H9 (cell line): ENCODE data around the gene HAO1. TPM values are rescaled to one million over a fixed set of nuclear protein-coding genes. Genes with fewer than 3 reads are reported as not detected.

Experiments
- DNase-seq: peaks from one replicate; pipeline ENCODE4 v3.0.0-alpha.2; 2017
- H2AFZ ChIP-seq: one replicate; pipeline ENCODE4 v1.6.1; 2013; ENCODE audit warnings: mild to moderate bottlenecking, low read length, control low read depth, moderate library complexity
- H2AK5ac ChIP-seq: 2 replicates; pipeline ENCODE4 v1.6.1; 2013; ENCODE audit warnings: low read length, control low read depth, mixed read lengths; ENCODE audit not compliant: insufficient read length
- H2BK120ac ChIP-seq: one replicate; pipeline ENCODE4 v1.6.1; 2013; ENCODE audit warnings: low read depth, mild to moderate bottlenecking, low read length, control low read depth, inconsistent platforms; ENCODE audit not compliant: poor library complexity, severe bottlenecking
- H2BK12ac ChIP-seq: 2 replicates; pipeline ENCODE4 v1.6.1; 2013; ENCODE audit warnings: low read length, control low read depth, mixed read lengths, low read depth; ENCODE audit not compliant: insufficient read length
- H2BK15ac ChIP-seq: 2 replicates; pipeline ENCODE4 v1.6.1; 2013; ENCODE audit warnings: low read depth, low read length, control low read depth
- H2BK20ac ChIP-seq: one replicate; pipeline ENCODE4 v1.6.1; 2013; ENCODE audit warnings: low read depth, mild to moderate bottlenecking, low read length, control low read depth, inconsistent platforms; ENCODE audit not compliant: poor library complexity, severe bottlenecking
- H2BK5ac ChIP-seq: 2 replicates; pipeline ENCODE4 v1.6.1; 2013; ENCODE audit warnings: low read length, control low read depth, mixed read lengths; ENCODE audit not compliant: insufficient read length
- H3K14ac ChIP-seq: 2 replicates; pipeline ENCODE4 v1.6.1; 2013; ENCODE audit warnings: low read length, control low read depth; ENCODE audit not compliant: insufficient read depth
- H3K18ac ChIP-seq: 2 replicates; pipeline ENCODE4 v1.6.1; 2013; ENCODE audit warnings: low read depth, mild to moderate bottlenecking, mixed read lengths, low read length, control low read depth; ENCODE audit not compliant: insufficient read length
- H3K23ac ChIP-seq: 2 replicates; pipeline ENCODE4 v1.6.1; 2013; ENCODE audit warnings: low read length, control low read depth, mixed read lengths, low read depth; ENCODE audit not compliant: insufficient read length
- H3K23me2 ChIP-seq: 2 replicates; pipeline ENCODE4 v1.6.1; 2013; ENCODE audit warnings: low read depth, mild to moderate bottlenecking, mixed read lengths, low read length, control low read depth; ENCODE audit not compliant: insufficient read length, poor library complexity, severe bottlenecking
- H3K27ac ChIP-seq: 2 replicates; pipeline ENCODE4 v1.5.1; 2013; ENCODE audit warnings: low read length, control low read depth, mixed read lengths, low read depth; ENCODE audit not compliant: insufficient read length
- H3K27me3 ChIP-seq: 2 replicates; pipeline ENCODE4 v1.6.1; 2013; ENCODE audit warnings: low read length, control low read depth, inconsistent platforms; ENCODE audit not compliant: insufficient read depth
- H3K4ac ChIP-seq: 2 replicates; pipeline ENCODE4 v1.6.1; 2013; ENCODE audit warnings: low read depth, mild to moderate bottlenecking, control low read depth, inconsistent platforms, low read length, moderate library complexity
- H3K4me1 ChIP-seq: 2 replicates; pipeline ENCODE4 v1.6.1; 2013; ENCODE audit warnings: low read length, control low read depth, inconsistent platforms; ENCODE audit not compliant: insufficient read depth
- H3K4me2 ChIP-seq: 2 replicates; pipeline ENCODE4 v1.6.1; 2013; ENCODE audit warnings: low read length, control low read depth, mixed read lengths; ENCODE audit not compliant: insufficient read length, insufficient read depth
- H3K56ac ChIP-seq: 2 replicates; pipeline ENCODE4 v1.6.1; 2013; ENCODE audit warnings: low read depth, mild to moderate bottlenecking, mixed read lengths, low read length, control low read depth; ENCODE audit not compliant: insufficient read length
- H3K79me1 ChIP-seq: 2 replicates; pipeline ENCODE4 v1.6.1; 2013; ENCODE audit warnings: low read depth, mild to moderate bottlenecking, moderate library complexity, low read length, control low read depth, inconsistent platforms; ENCODE audit not compliant: insufficient read depth, poor library complexity, severe bottlenecking
- H3K79me2 ChIP-seq: 2 replicates; pipeline ENCODE4 v1.6.1; 2013; ENCODE audit warnings: low read length, control low read depth, inconsistent platforms; ENCODE audit not compliant: insufficient read depth
- H3K9ac ChIP-seq: 2 replicates; pipeline ENCODE4 v1.6.1; 2013; ENCODE audit warnings: low read length, control low read depth, mixed read lengths; ENCODE audit not compliant: insufficient read length; ENCODE audit errors: extremely low read depth
- H3K9me3 ChIP-seq: one replicate; pipeline ENCODE4 v1.6.1; 2013; ENCODE audit warnings: low read depth, low read length, inconsistent platforms; ENCODE audit not compliant: control insufficient read depth
- H3T11ph ChIP-seq: one replicate; pipeline ENCODE4 v1.6.1; 2013; ENCODE audit warnings: mild to moderate bottlenecking, low read length, control low read depth, inconsistent platforms
- H4K20me1 ChIP-seq: one replicate; pipeline ENCODE4 v1.6.1; 2013; ENCODE audit not compliant: control insufficient read depth, insufficient read length, insufficient read depth
- H4K5ac ChIP-seq: 2 replicates; pipeline ENCODE4 v1.6.1; 2013; ENCODE audit warnings: low read depth, mild to moderate bottlenecking, mixed read lengths, low read length, control low read depth; ENCODE audit not compliant: insufficient read length
- H4K8ac ChIP-seq: replicated peaks from 2 replicates; pipeline ENCODE4 v1.6.1; 2013; ENCODE audit warnings: low read length, control low read depth, mixed read lengths, low read depth; ENCODE audit not compliant: insufficient read length
- H4K91ac ChIP-seq: 2 replicates; pipeline ENCODE4 v1.6.1; 2013; ENCODE audit warnings: low read depth, mild to moderate bottlenecking, moderate library complexity, mixed read lengths, low read length, control low read depth; ENCODE audit not compliant: insufficient read length
- H3K27ac Mint-ChIP-seq, 3 experiments: 2 replicates in 2 of 3; 3 replicates in 1 of 3; pipeline ENCODE4 v1.8.0; 2020 to 2021; ENCODE audit warnings: mixed read lengths in 3 of 3, mild to moderate bottlenecking in 1 of 3, moderate library complexity in 1 of 3
- H3K27me3 Mint-ChIP-seq: 2 replicates; pipeline ENCODE4 v1.8.0; 2021; ENCODE audit warnings: low read depth, mild to moderate bottlenecking, moderate library complexity, mixed read lengths
- H3K36me3 Mint-ChIP-seq, 3 experiments: 2 replicates in 2 of 3; 3 replicates in 1 of 3; pipeline ENCODE4 v1.8.0; 2020 to 2021; ENCODE audit warnings: low read depth in 3 of 3, mixed read lengths in 3 of 3; ENCODE audit not compliant: insufficient read depth in 1 of 3
- H3K4me1 Mint-ChIP-seq, 2 experiments: 2 replicates each; pipeline ENCODE4 v1.8.0; 2020; ENCODE audit warnings: mixed read lengths in 2 of 2
- H3K4me3 Mint-ChIP-seq, 2 experiments: 2 replicates in 1 of 2; 3 replicates in 1 of 2; pipeline ENCODE4 v1.8.0; 2020 to 2021; ENCODE audit warnings: mild to moderate bottlenecking in 2 of 2, mixed read lengths in 2 of 2, moderate library complexity in 1 of 2
- H3K9me3 Mint-ChIP-seq, 2 experiments: 2 replicates in 1 of 2; 3 replicates in 1 of 2; pipeline ENCODE4 v1.8.0; 2020; ENCODE audit warnings: mild to moderate bottlenecking in 2 of 2, mixed read lengths in 2 of 2, moderate library complexity in 1 of 2
- WGBS: extraction: QIAGEN DNeasy Blood & Tissue Kit; methylation state at CpG from one replicate; pipeline ENCODE4 v1.1.7; 2013; ENCODE audit warnings: missing lambda C conversion rate, low lambda C conversion rate, mixed read lengths; ENCODE audit not compliant: insufficient read length; ENCODE audit errors: extremely low coverage; 5-methylcytosine and 5-hydroxymethylcytosine counted together
- total RNA-seq: library from RNA; stranded (reverse); gene quantifications from 2 replicates; pipeline ENCODE4 v1.2.1, GENCODE V29; 2021
- TF ChIP-seq, protein P1 (sequence below): fragments of 200-600 bp; sonication (generic); conservative IDR thresholded peaks from 3 replicates; pipeline ENCODE4 v1.8.0; 2021; ENCODE audit warnings: antibody characterized with exemption, mild to moderate bottlenecking

Gene HAO1
- total RNA-seq, 1 experiment from 2014 or later, result not detected

- Histone ChIP-seq H3K4ac (no peak overlapping the region), H2BK15ac (no peak overlapping the region), H2BK120ac (no peak overlapping the region), H3K56ac (no peak overlapping the region), H2BK20ac (no peak overlapping the region), H2BK12ac (no peak overlapping the region), H3K4me2 (no peak overlapping the region), H3K9ac (no peak overlapping the region), H3K23ac (no peak overlapping the region), H3K23me2 (no peaks in the 10 kb centered on the region), H3K4me1 (no peaks in the 10 kb centered on the region), H2AFZ (no peak overlapping the region), H2BK5ac (no peak overlapping the region), H3K27me3 (no peaks in the 10 kb centered on the region), H4K91ac (no peak overlapping the region), H3K79me2 (no peaks in the 10 kb centered on the region), H3K9me3 (no peaks in the 10 kb centered on the region), H2AK5ac (no peak overlapping the region), H4K8ac (no peak overlapping the region), H3K14ac (no peak overlapping the region), H3T11ph (no peak overlapping the region), H3K18ac (no peak overlapping the region), H3K79me1 (no peaks in the 10 kb centered on the region), H3K27ac (no peak overlapping the region), H4K20me1 (no peaks in the 10 kb centered on the region), H4K5ac (no peak overlapping the region)
- TF ChIP-seq, protein P1, sequence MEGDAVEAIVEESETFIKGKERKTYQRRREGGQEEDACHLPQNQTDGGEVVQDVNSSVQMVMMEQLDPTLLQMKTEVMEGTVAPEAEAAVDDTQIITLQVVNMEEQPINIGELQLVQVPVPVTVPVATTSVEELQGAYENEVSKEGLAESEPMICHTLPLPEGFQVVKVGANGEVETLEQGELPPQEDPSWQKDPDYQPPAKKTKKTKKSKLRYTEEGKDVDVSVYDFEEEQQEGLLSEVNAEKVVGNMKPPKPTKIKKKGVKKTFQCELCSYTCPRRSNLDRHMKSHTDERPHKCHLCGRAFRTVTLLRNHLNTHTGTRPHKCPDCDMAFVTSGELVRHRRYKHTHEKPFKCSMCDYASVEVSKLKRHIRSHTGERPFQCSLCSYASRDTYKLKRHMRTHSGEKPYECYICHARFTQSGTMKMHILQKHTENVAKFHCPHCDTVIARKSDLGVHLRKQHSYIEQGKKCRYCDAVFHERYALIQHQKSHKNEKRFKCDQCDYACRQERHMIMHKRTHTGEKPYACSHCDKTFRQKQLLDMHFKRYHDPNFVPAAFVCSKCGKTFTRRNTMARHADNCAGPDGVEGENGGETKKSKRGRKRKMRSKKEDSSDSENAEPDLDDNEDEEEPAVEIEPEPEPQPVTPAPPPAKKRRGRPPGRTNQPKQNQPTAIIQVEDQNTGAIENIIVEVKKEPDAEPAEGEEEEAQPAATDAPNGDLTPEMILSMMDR, result no peak
- peaks cover 16 to 19% of the 10 kb centered on the region in 2 experiments for H3K9me3 Mint-ChIP-seq
- peaks cover 7 to 8% of the 10 kb centered on the region in 2 experiments for H3K4me1 Mint-ChIP-seq
- no peak overlapping the region for H3K4me3 Mint-ChIP-seq
- no CpG with 5 or more reads among the region's 2 CpGs for WGBS
- H3K27ac Mint-ChIP-seq, result no peak overlapping the region
- peaks cover 3 to 16% (median 11%) of the 10 kb centered on the region in 3 experiments for H3K36me3 Mint-ChIP-seq
- peaks cover 2% of the 10 kb centered on the region; the same call in 1 of the 2 replicates for H3K27me3 Mint-ChIP-seq
- DNase-seq, result no peak
These were observed 2.2 kb downstream of the HAO1 start for GRCh38 chr20:7938058-7938457.
